ENCODE data around the gene SLIT3.

Gene SLIT3

DNA sequence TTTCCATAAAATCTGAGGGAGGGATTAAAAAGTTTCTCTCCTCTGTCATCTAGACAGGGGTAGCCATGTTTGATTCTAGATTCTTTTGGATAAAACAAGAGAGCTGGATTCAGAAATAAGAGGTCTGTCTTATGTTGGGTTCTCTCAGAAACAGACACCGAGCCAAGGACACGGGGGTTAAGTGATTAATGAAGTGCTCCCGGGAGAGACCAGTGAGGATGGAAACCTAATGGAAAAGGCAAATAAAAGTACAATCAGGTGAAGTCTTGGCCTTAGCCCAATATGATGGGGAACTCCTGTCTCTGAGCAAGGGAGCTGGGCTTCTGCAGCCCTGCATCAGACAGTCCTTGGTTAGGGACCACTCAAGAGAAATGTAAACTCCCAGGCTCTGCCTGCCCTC is 413.0 kb downstream of the SLIT3 start:
- Histone ChIP-seq H3K4me1 (peaks cover 71% of the 10 kb centered on the region), H3K4me3 (ENCODE audit: low read depth, low read length) (no peak overlapping the region), H3K9me3 (no peaks in the 10 kb centered on the region), H3K36me3 (no peaks in the 10 kb centered on the region), H3K27me3 (no peaks in the 10 kb centered on the region)
- DNase-seq, result peak; percentile 65
- TF ChIP-seq, protein P1, sequence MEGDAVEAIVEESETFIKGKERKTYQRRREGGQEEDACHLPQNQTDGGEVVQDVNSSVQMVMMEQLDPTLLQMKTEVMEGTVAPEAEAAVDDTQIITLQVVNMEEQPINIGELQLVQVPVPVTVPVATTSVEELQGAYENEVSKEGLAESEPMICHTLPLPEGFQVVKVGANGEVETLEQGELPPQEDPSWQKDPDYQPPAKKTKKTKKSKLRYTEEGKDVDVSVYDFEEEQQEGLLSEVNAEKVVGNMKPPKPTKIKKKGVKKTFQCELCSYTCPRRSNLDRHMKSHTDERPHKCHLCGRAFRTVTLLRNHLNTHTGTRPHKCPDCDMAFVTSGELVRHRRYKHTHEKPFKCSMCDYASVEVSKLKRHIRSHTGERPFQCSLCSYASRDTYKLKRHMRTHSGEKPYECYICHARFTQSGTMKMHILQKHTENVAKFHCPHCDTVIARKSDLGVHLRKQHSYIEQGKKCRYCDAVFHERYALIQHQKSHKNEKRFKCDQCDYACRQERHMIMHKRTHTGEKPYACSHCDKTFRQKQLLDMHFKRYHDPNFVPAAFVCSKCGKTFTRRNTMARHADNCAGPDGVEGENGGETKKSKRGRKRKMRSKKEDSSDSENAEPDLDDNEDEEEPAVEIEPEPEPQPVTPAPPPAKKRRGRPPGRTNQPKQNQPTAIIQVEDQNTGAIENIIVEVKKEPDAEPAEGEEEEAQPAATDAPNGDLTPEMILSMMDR (IDR thresholded peaks at IDR 0.05; ENCODE audit: low read depth, low read length), result no peak

DNA sequence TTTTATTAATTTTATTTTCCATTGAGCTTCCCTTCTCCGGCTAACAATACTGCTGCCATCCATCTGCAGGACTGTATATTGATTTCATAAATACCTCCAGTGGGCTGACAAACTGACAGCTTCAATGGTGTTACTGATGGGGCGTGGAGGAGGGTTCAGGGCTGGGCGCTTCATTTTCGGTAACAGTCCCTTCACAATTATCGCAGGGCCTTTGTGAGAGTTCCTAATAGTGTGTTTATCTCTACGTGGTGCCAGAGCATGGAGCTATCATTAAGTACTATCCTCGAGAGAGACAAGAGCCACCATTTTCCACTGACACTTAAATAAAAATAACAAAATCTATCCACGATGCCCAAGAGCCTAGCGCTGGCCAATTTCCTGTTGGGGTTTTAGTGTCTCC is 414.8 kb downstream of the SLIT3 start:
- TF ChIP-seq, protein P1 (IDR thresholded peaks at IDR 0.05; ENCODE audit: low read depth, low read length), result no peak
- DNase-seq, result no peak
- Histone ChIP-seq H3K27me3 (no peaks in the 10 kb centered on the region), H3K36me3 (no peaks in the 10 kb centered on the region), H3K4me3 (ENCODE audit: low read depth, low read length) (peak overlapping the region; percentile 30), H3K4me1 (peaks cover 70% of the 10 kb centered on the region), H3K9me3 (no peaks in the 10 kb centered on the region)

DNA sequence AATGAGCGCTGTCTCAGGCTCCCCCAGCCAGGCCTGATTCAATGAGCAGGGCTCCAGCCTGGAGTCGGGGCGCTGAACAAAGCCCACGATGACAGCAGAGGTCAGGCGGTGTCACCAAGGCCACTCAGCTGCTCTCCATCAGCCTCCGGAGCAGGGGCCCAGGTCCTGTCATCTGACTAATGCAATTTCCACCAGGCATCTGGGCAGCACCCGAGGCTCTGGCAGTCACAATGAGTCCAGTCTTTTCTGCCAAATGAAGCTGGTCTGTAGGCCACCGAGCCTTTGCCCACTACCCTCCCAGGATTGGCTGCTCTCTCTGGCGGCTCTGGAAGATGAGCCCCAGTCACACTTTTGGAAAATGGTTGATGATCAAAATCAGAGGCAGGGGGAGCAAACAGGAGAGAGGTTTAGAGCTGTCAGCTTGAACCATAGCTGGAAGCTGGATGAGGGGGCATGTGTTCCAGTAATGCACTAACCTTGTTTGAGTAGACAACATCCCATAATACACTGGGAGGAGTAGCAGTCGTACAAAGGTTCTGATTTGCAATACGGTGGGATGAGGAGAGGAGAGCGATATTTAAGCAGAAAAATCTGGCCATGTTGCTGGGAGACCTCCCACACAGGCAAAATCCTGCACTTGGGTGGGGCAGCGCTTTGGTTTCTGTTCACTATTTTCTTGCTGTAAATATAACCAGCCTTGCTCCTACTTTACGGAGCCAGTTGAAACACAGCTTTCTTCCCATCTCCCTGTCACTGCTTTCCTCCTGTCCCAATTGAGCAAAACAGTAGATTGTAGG is 415.4 kb downstream of the SLIT3 start:
- Histone ChIP-seq H3K27me3 (no peaks in the 10 kb centered on the region), H3K9me3 (no peaks in the 10 kb centered on the region), H3K4me3 (ENCODE audit: low read depth, low read length) (peak overlapping the region; percentile 30), H3K36me3 (peaks cover 4% of the 10 kb centered on the region; the same call in 1 of the 2 replicates), H3K4me1 (peaks cover 71% of the 10 kb centered on the region)
- DNase-seq, result peak; percentile 94
- TF ChIP-seq, protein P1 (IDR thresholded peaks at IDR 0.05; ENCODE audit: low read depth, low read length), result no peak

DNA sequence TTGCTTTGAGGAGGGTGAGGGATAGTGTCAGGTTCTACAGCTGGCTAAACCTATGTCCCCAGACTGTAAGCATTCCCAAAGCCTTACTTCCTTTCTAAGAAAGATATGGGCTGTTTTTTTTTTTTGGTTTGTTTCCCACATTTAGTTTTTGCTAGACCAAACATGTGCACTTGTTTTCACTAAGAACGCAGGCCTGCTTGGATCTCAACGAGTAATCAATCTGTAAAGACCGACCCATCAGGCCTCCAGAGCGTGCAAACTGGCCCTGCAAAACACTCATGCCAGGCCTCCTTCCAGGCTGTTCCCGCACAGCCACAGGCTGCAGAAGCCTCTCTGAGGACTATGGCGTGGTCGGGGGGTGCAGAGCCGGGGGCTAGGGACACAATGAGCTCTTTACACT is 416.9 kb downstream of the SLIT3 start:
- TF ChIP-seq, protein P1 (IDR thresholded peaks at IDR 0.05; ENCODE audit: low read depth, low read length), result no peak
- Histone ChIP-seq H3K4me3 (ENCODE audit: low read depth, low read length) (no peak overlapping the region), H3K36me3 (peaks cover 5% of the 10 kb centered on the region; the same call in 1 of the 2 replicates)

DNA sequence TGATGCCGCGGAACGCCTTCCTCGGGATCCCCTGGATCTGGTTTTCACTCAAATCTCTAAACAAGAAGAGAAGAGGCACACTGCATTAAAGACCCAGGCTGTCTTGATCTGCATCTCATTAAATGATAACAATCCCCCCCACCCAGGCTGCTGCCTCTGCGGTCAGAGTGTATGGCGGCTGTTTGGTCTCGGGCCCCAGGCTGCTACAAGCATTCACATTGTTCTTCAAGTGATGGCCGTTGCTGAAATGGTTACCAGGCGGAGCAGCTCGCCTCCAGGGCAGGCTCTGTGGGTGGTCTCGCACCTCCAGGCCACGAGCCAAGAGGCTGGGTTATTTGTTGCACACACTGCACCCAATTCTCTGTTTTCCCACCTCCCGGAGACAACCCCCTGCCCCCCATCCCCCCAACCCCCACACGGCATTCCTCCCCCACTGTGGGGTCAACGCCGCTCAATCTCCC is 417.6 kb downstream of the SLIT3 start:
- H3K4me1 ChIP-seq, result peaks cover 78% of the 10 kb centered on the region
- H3K36me3 ChIP-seq, result peaks cover 5% of the 10 kb centered on the region; the same call in 1 of the 2 replicates
- H3K9me3 ChIP-seq, result no peaks in the 10 kb centered on the region
- TF ChIP-seq, protein P1 (IDR thresholded peaks at IDR 0.05; ENCODE audit: low read depth, low read length), result no peak
- peak; percentile 59 for DNase-seq
- peak overlapping the region; percentile 43 for H3K4me3 ChIP-seq (ENCODE audit: low read depth, low read length)
- H3K27me3 ChIP-seq, result no peaks in the 10 kb centered on the region

More for the DNA sequence above, 416.9 kb downstream of the SLIT3 start:
- peak; percentile 63 for DNase-seq
- no peaks in the 10 kb centered on the region for H3K27me3 ChIP-seq
- no peaks in the 10 kb centered on the region for H3K9me3 ChIP-seq
- peaks cover 78% of the 10 kb centered on the region for H3K4me1 ChIP-seq

DNA sequence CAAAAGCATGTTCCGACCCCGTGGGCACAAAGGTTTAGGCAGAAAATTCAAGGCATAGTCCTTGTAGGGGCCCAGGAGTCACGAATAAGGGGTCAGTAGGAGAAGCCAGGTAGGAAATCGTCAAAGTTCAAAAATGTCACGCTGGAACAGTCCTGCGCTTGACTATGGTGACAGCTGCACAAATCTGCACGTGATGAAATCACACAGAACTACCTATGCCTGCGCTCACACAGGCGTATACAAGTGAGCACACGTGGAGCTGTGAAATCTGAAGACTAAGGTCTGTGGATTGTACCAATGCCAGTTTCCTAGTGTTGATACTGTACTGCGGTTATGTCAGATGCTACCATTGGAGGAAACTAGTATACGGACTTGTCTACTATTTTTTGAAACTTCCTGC is 418.7 kb downstream of the SLIT3 start:
- no peaks in the 10 kb centered on the region for H3K27me3 ChIP-seq
- no peaks in the 10 kb centered on the region for H3K9me3 ChIP-seq
- peaks cover 5% of the 10 kb centered on the region for H3K36me3 ChIP-seq
- TF ChIP-seq, protein P1 (IDR thresholded peaks at IDR 0.05; ENCODE audit: low read depth, low read length), result no peak
- H3K4me1 ChIP-seq, result peaks cover 80% of the 10 kb centered on the region
- H3K4me3 ChIP-seq (ENCODE audit: low read depth, low read length), result peak overlapping the region; percentile 43
- DNase-seq, result no peak

Measured in BE2C (cell line).